DND-41 (cell line): ENCODE results near the gene RBM26.

Source experiments
- ATAC-seq: fragments of 200-7000 bp; cut with Tn5 transposase; 3 replicates; pipeline ENCODE4 v1.9.1; 2021; ENCODE audit warnings: low read depth; ENCODE audit not compliant: insufficient read depth
- DNase-seq: peaks from one replicate; pipeline ENCODE4 v3.0.0-alpha.2; 2020
- H2AFZ ChIP-seq: 2 replicates; pipeline ENCODE4 v1.6.0; 2012; ENCODE audit warnings: low read depth, low read length
- H3K27ac ChIP-seq: 2 replicates; pipeline ENCODE4 v1.5.1; 2012; ENCODE audit warnings: low read length, inconsistent platforms
- H3K27me3 ChIP-seq: fragments of 200-600 bp; sonication (generic); 2 replicates; pipeline ENCODE4 v1.6.0; 2012; ENCODE audit warnings: low read length, mild to moderate bottlenecking, inconsistent platforms; ENCODE audit not compliant: insufficient read depth, poor library complexity
- H3K36me3 ChIP-seq: 2 replicates; pipeline ENCODE4 v1.5.1; 2012; ENCODE audit warnings: low read length, inconsistent platforms; ENCODE audit not compliant: insufficient read depth
- H3K4me1 ChIP-seq: 2 replicates; pipeline ENCODE4 v1.5.1; 2012; ENCODE audit warnings: mild to moderate bottlenecking, low read length; ENCODE audit not compliant: insufficient read depth
- H3K4me2 ChIP-seq: 2 replicates; pipeline ENCODE4 v1.6.0; 2012; ENCODE audit warnings: mild to moderate bottlenecking, moderate library complexity, low read length, inconsistent platforms; ENCODE audit not compliant: insufficient read depth
- H3K4me3 ChIP-seq, 2 experiments: fragments of 200-600 bp in 1 of 2; shearing (Covaris generic) in 1 of 2; 2 replicates each; pipeline ENCODE4 v1.5.1; 2012 to 2016; ENCODE audit warnings: inconsistent platforms in 2 of 2, low read length in 2 of 2, mild to moderate bottlenecking in 2 of 2, low read depth in 1 of 2, moderate library complexity in 1 of 2
- H3K79me2 ChIP-seq: 2 replicates; pipeline ENCODE4 v1.6.0; 2012; ENCODE audit warnings: low read length, inconsistent platforms; ENCODE audit not compliant: insufficient read depth
- H3K9ac ChIP-seq: 2 replicates; pipeline ENCODE4 v1.6.0; 2012; ENCODE audit warnings: low read depth, mild to moderate bottlenecking, inconsistent platforms, low read length, moderate library complexity
- H3K9me3 ChIP-seq: 2 replicates; pipeline ENCODE4 v1.5.1; 2012; ENCODE audit warnings: low read length, moderate library complexity, mild to moderate bottlenecking, inconsistent platforms; ENCODE audit not compliant: insufficient read depth, severe bottlenecking
- H4K20me1 ChIP-seq: 2 replicates; pipeline ENCODE4 v1.6.0; 2012; ENCODE audit warnings: low read length; ENCODE audit not compliant: insufficient read depth
- CTCF ChIP-seq: IDR thresholded peaks from 2 replicates; pipeline ENCODE4 v1.5.1; 2012; ENCODE audit warnings: borderline replicate concordance, low read length, moderate library complexity, mild to moderate bottlenecking; ENCODE audit not compliant: poor library complexity, severe bottlenecking; ENCODE audit errors: extremely low read depth
- EZH2 ChIP-seq: IDR thresholded peaks from 3 replicates; pipeline ENCODE4 v1.6.1; 2012; ENCODE audit warnings: borderline replicate concordance, low read depth, mild to moderate bottlenecking, moderate library complexity, low read length, inconsistent platforms; ENCODE audit not compliant: severe bottlenecking

RBM26 gene

GRCh38 chr13:79287939-79288795, 117.9 kb downstream of the RBM26 start:
- Histone ChIP-seq H2AFZ (no peak overlapping the region), H3K36me3 (no peaks in the 10 kb centered on the region), H3K27me3 (peaks cover 19% of the 10 kb centered on the region), H3K9me3 (no peaks in the 10 kb centered on the region), H3K4me2 (no peak overlapping the region), H3K27ac (no peak overlapping the region), H3K4me1 (no peaks in the 10 kb centered on the region), H3K4me3 (no peak overlapping the region), H3K9ac (no peak overlapping the region), H3K79me2 (no peaks in the 10 kb centered on the region), H4K20me1 (no peaks in the 10 kb centered on the region)
- TF ChIP-seq CTCF (no peak), EZH2 (no peak)
- DNase-seq (no peak), ATAC-seq (no peak)

DNA sequence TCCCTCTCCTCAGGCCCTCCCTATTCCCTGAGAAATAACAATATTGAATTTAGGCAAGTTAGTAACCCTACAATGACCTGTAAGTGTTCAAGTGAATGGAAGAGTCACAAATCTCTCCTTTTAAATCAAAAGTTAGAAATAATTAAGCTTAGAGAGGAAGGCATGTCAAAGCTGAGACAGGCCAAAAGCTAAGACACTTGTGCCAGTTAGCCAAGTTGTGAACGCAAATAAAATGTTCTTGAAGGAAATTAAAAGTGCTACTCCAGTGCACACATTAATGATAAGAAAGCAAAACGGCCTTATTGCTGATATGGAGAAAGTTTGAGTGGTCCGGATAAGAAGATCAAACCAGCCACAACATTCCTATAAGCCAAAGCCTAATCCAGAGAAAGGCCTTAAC, 120.9 kb downstream of the RBM26 start:
- Histone ChIP-seq H3K36me3 (no peaks in the 10 kb centered on the region), H3K9me3 (no peaks in the 10 kb centered on the region), H4K20me1 (no peaks in the 10 kb centered on the region), H3K27me3 (peaks cover 16% of the 10 kb centered on the region), H3K4me3 (no peak overlapping the region), H3K79me2 (no peaks in the 10 kb centered on the region), H3K4me2 (no peak overlapping the region), H3K4me1 (no peaks in the 10 kb centered on the region), H3K27ac (no peak overlapping the region), H3K9ac (no peak overlapping the region), H2AFZ (no peak overlapping the region)
- TF ChIP-seq EZH2 (no peak), CTCF (no peak)
- ATAC-seq (no peak), DNase-seq (no peak)

DNA sequence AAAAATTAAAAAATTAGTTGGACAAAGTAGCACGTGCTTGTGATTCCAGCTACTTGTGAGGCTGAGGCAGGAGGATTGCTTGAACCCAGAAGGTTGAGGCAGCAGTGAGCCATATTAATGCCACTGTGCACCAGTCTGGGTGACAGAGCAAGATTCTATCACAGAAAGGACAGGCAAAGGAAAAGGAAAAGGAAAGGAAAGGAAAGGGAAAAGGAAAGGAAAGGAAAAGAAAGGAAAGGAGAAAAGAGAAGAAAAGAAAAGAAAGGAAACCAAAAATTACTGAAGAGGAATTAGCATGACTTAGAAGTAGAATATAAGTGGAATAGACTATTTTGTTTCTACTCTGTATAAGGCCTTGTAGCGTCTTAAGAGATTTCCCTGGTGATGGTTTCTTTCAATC, 122.3 kb downstream of the RBM26 start:
- Histone ChIP-seq H4K20me1 (no peaks in the 10 kb centered on the region), H3K4me1 (no peaks in the 10 kb centered on the region), H3K36me3 (no peaks in the 10 kb centered on the region), H3K27me3 (peaks cover 16% of the 10 kb centered on the region), H3K27ac (no peak overlapping the region), H3K9me3 (no peaks in the 10 kb centered on the region), H3K79me2 (no peaks in the 10 kb centered on the region), H2AFZ (no peak overlapping the region), H3K4me3 (no peak overlapping the region), H3K9ac (no peak overlapping the region), H3K4me2 (no peak overlapping the region)
- DNase-seq, result no peak
- no peak for TF ChIP-seq EZH2
- no peak for TF ChIP-seq CTCF
- ATAC-seq, result no peak

DNA sequence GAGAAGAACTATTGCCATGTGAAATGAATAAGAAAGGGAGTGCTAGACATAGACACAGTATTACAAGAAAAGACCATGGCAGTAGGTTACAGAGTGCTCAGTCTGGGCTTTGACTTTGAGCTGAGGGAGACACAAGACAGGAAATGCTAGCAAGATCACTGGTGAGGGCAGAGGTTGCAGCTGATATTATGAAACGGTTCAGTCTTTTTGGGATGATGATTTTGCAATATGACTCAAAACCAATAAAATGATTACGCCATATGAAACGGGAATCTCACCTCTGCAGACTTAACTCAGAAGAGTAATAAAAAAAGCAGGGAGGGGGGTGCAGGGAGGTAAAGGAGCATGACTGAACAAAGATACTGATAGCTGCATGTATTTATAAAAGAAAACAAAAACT, 123.1 kb downstream of the RBM26 start:
- no peaks in the 10 kb centered on the region for H3K4me1 ChIP-seq
- no peak overlapping the region for H3K9ac ChIP-seq
- H2AFZ ChIP-seq, result no peak overlapping the region
- H3K4me3 ChIP-seq, result no peak overlapping the region
- DNase-seq (no peak), ATAC-seq (no peak)
- H3K27me3 ChIP-seq, result peaks cover 16% of the 10 kb centered on the region
- H3K27ac ChIP-seq, result no peak overlapping the region
- TF ChIP-seq EZH2, result no peak
- no peak for TF ChIP-seq CTCF
- H3K79me2 ChIP-seq, result no peaks in the 10 kb centered on the region
- H3K9me3 ChIP-seq, result no peaks in the 10 kb centered on the region
- H3K4me2 ChIP-seq, result no peak overlapping the region
- no peaks in the 10 kb centered on the region for H3K36me3 ChIP-seq
- H4K20me1 ChIP-seq, result no peaks in the 10 kb centered on the region
